ENCODE results near the gene ZNF423. TPM values are rescaled to one million over a fixed set of nuclear protein-coding genes. Genes with fewer than 3 reads are reported as not detected.

The ZNF423 gene
- total and polyA plus RNA-seq, 9 of the 15 experiments (the other 6 are each of a cell fraction or from before 2014, with no cell fraction given) = not detected

DNA sequence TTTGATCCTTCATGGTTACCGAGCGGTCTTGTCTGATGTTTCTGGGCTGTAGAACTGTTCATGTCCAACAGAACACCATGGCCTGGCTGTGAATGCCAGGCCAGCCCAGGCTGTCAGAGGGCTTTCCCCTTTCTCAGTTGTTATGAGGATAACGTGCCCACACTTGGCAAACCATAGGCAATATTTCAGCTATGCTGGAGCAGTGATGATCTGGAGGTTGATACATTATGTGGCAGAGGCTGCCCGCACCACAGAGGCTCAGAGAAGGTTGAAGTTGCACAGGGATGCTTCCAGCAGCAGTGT, 389.4 kb downstream of the ZNF423 start (continued):
- TF ChIP-seq RHOXF2B (CRISPR knock-in tag; conservative IDR thresholded peaks at IDR 0.05) = no peak
- TF ChIP-seq ZNF589 (CRISPR knock-in tag; IDR thresholded peaks at IDR 0.05; ENCODE audit: low read depth) = no peak

DNA sequence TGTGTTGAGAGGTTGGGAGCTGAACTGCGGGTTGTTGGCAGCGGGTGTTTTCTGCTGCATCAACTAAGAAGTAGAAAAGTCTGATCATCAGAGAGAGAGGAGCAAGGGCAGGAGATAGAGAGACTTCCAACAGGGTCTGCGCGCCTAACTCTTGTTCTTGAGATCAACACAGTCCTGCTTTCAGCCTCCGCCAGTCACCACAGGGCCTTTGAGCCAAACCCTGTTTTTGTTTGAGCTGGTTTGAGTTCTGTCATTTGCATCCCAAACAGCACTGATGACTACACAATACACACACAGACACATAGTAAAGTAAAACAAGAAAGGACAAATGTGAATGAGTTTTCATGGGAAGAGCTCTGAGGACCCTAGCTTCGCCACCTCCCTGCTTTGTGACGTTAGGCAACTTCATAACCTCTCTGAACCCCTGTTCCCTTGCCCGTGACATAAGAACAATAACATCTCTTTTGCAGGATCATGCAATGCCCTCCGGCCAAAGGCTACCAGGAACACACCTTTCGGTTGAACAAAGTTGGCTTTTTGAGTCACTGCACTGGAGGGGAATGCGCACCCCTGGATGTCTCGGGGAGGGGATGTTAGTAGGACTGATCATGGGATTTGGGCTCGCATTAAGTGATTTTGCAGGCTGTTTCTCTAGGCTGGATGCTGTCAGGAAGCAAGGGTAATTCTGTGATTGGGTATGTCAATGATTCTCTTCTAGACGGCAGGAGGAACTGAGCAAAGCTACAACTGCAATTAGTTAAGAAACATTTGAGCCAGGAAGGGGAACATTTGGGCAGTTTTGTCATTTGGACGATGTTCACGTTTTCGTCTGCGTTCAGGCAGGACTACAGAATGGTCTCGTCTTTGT, 390.0 kb downstream of the ZNF423 start:
- ChIA-PET POLR2A (interaction anchor here (0.6 to 0.7 kb wide), 2 partner anchors 61 to 962 kb away, joined by 3 read pairs; no protein-coding TSS in a partner anchor), CTCF (ENCODE audit: low intra/inter-chr PET ratio) (no interaction called here)
- Histone ChIP-seq H3K36me3 (ENCODE audit: control insufficient read depth, insufficient read depth, low read length) (no peaks in the 10 kb centered on the region), H3K27ac (ENCODE audit: extremely low read depth, low read depth, low read length) (no peak overlapping the region), H3K9ac (ENCODE audit: insufficient read depth in 1 of 2, low read depth in 2 of 2, low read length in 2 of 2) (no peak overlapping the region), H3K9me1 (ENCODE audit: control insufficient read depth, insufficient read depth, low read length) (no peaks in the 10 kb centered on the region), H3K27me3 (ENCODE audit: control insufficient read depth in 2 of 2, insufficient read depth in 2 of 2, low read length in 2 of 2) (peaks cover 6 to 30% of the 10 kb centered on the region in 2 experiments; a peak in 4 of 5 replicates), H3K4me1 (replicated peaks in 1 of 2; ENCODE audit: control insufficient read depth in 2 of 2, insufficient read depth in 2 of 2, low read length in 2 of 2) (peaks cover 0 to 6% of the 10 kb centered on the region in 2 experiments; a peak in 1 of 5 replicates), H3K4me3 (no peak overlapping the region), H3K4me2 (ENCODE audit: insufficient read depth, low read length) (no peak overlapping the region), H2AFZ (ENCODE audit: low read depth, low read length) (no peak overlapping the region), H4K20me1 (replicated peaks; ENCODE audit: control insufficient read depth, insufficient read depth, low read length) (peaks cover 5% of the 10 kb centered on the region; the same call in 1 of the 2 replicates), H3K79me2 (ENCODE audit: control insufficient read depth, insufficient read depth, low read length) (no peaks in the 10 kb centered on the region), H3K9me3 (replicated peaks; ENCODE audit: control insufficient read depth, insufficient read depth, low read depth, low read length) (no peaks in the 10 kb centered on the region)
- 1% methylated on average over 18 of the region's 19 CpGs for WGBS (ENCODE audit: insufficient coverage, low coverage, missing lambda C conversion rate)
- no TSS peak for BruUV-seq (replicated peaks)
- FAIRE-seq (no peak), DNase-seq (ENCODE audit: extremely low read depth in 1 of 4, low spot score in 3 of 4) (no peak), ATAC-seq (no peak)
- in situ Hi-C loops (cut with MboI) = no loop called here
- intact Hi-C loops (cut with micrococcal nuclease) = no loop called here
- TF ChIP-seq, protein P1, sequence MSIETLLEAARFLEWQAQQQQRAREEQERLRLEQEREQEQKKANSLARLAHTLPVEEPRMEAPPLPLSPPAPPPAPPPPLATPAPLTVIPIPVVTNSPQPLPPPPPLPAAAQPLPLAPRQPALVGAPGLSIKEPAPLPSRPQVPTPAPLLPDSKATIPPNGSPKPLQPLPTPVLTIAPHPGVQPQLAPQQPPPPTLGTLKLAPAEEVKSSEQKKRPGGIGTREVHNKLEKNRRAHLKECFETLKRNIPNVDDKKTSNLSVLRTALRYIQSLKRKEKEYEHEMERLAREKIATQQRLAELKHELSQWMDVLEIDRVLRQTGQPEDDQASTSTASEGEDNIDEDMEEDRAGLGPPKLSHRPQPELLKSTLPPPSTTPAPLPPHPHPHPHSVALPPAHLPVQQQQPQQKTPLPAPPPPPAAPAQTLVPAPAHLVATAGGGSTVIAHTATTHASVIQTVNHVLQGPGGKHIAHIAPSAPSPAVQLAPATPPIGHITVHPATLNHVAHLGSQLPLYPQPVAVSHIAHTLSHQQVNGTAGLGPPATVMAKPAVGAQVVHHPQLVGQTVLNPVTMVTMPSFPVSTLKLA (conservative IDR thresholded peaks at IDR 0.05) = no peak
- TF ChIP-seq RBM22 (IDR thresholded peaks at IDR 0.05; ENCODE audit: low read depth, low read length, poor library complexity, severe bottlenecking) = no peak
- no peak for TF ChIP-seq ZSCAN32 (CRISPR knock-in tag; IDR thresholded peaks at IDR 0.05)
- no peak for TF ChIP-seq ZNF41 (CRISPR knock-in tag; conservative IDR thresholded peaks at IDR 0.05)
- TF ChIP-seq HMG20B (CRISPR knock-in tag; IDR thresholded peaks at IDR 0.05) = no peak
- TF ChIP-seq NONO (IDR thresholded peaks at IDR 0.05; ENCODE audit: low read depth in 2 of 2, low read length in 1 of 2) = no peak
- no peak for TF ChIP-seq CBX5 (IDR thresholded peaks at IDR 0.05; ENCODE audit: borderline replicate concordance, low read depth)
- no peak for TF ChIP-seq TEAD2 (tag; IDR thresholded peaks at IDR 0.05)
- no peak for TF ChIP-seq FOXP1 (CRISPR knock-in tag; IDR thresholded peaks at IDR 0.05)
- TF ChIP-seq CBX2 (IDR thresholded peaks at IDR 0.05; ENCODE audit: insufficient read depth, low read length, poor library complexity, severe bottlenecking) = no peak
- TF ChIP-seq HNRNPL (IDR thresholded peaks at IDR 0.05; ENCODE audit: low read depth, low read length) = no peak
- no peak for TF ChIP-seq ZNF143 (CRISPR knock-in tag; IDR thresholded peaks at IDR 0.05)
- TF ChIP-seq OTX1 (CRISPR knock-in tag; IDR thresholded peaks at IDR 0.05) = no peak
